ENCODE data around the gene TUBB. TPM values are rescaled to one million over a fixed set of nuclear protein-coding genes. Genes with fewer than 3 reads are reported as not detected.
A peak's percentile ranks its signal among the peaks of the same experiment; 100 is the strongest.

The TUBB gene
- total RNA-seq, 4 donors from 2014 or later = 152 to 218 (median 207) TPM

DNA sequence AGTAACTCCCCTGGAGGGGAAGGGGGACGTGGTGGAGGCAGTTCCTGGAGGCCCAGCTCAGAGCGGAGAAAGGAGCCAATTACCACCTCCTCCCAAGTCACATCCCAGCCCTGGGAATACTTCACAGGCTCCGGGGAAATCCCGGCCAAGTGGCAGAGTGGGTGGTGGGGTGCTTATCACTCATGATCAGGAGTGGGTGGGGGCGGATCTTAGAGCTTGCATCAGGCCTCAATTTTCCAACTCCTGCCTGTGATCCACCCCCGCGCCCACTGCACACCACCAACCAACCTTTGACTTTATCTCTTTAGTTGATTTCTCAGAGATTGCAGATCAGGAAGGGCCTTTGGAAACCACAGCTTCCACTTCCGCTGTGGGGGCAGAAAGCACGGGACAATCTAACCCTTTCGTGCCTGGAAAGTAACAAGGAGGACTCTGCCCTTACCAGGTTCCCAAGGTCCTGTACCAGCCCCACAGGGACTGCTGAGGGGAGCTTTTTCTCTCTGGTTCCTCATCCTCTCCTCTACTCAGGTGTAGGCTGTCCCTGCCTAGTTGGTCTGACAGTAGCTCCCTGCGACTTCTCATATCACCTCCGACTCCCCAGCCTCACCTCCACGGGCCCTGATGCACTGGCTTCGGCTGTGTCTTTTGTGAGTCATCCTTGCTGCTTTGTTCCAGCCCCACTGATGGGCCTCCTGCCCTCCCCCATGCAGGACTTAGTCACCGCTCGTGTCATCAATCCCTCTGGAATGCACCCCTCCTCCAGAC lies 49.1 kb downstream of the TUBB start:
- Histone ChIP-seq H3K36me3 (no peaks in the 10 kb centered on the region), H3K27me3 (no peaks in the 10 kb centered on the region), H3K27ac (no peak overlapping the region), H3K9me3 (no peaks in the 10 kb centered on the region), H3K4me1 (peaks cover 0 to 17% (median 11%) of the 10 kb centered on the region in 4 donors), H3K4me3 (no peak overlapping the region)
- no peak for DNase-seq (ENCODE audit: low spot score in 2 of 2)
- TF ChIP-seq POLR2A (IDR thresholded peaks at IDR 0.05) (no peak), CTCF (IDR thresholded peaks at IDR 0.05) (no peak), EP300 (IDR thresholded peaks at IDR 0.05) (no peak)
- WGBS, 2 donors = 34 to 45% methylated on average over 16 of the region's 16 CpGs

GRCh38 chr6:30769853-30770524 lies 49.8 kb downstream of the TUBB start:
- Histone ChIP-seq H3K36me3 (no peaks in the 10 kb centered on the region), H3K9me3 (no peaks in the 10 kb centered on the region), H3K27ac (peak overlapping the region in 1 of 4 donors; percentile 15), H3K4me3 (no peak overlapping the region), H3K27me3 (no peaks in the 10 kb centered on the region), H3K4me1 (peaks cover 0 to 15% (median 11%) of the 10 kb centered on the region in 4 donors)
- WGBS, 2 donors = 77 to 78% methylated on average over 5 of the region's 5 CpGs
- no peak for TF ChIP-seq POLR2A (IDR thresholded peaks at IDR 0.05)
- TF ChIP-seq EP300 (IDR thresholded peaks at IDR 0.05) = no peak
- TF ChIP-seq CTCF (IDR thresholded peaks at IDR 0.05) = no peak
- DNase-seq (ENCODE audit: low spot score in 2 of 2) = no peak

DNA sequence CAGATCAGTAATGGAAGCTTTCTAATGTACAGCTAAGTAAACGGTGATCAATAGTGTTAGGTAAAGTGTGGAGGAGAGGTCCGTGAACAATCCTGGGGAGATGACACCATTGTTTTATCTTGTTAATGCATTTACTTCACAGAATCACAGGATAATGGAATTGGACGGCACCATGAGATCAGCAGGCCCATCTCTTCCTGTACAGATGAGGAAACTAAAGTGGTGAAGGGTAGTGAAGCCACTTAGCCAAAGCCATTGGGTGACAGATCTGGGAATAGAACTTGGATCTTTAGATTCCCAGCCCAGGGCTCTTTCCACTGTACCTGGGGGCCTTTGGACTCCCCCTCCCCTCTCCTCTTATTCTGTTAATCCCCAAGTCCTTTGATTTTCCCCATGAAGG lies 50.4 kb downstream of the TUBB start:
- TF ChIP-seq POLR2A (IDR thresholded peaks at IDR 0.05) (no peak), EP300 (IDR thresholded peaks at IDR 0.05) (no peak)
- H3K9me3 ChIP-seq = no peaks in the 10 kb centered on the region
- peaks cover 0 to 15% (median 11%) of the 10 kb centered on the region in 4 donors for H3K4me1 ChIP-seq
- no peak overlapping the region for H3K27ac ChIP-seq
- H3K27me3 ChIP-seq = no peaks in the 10 kb centered on the region
- WGBS, 2 donors = 85 to 87% methylated on average over 3 of the region's 3 CpGs
- no peak for DNase-seq (ENCODE audit: low spot score in 2 of 2)
- H3K4me3 ChIP-seq = no peak overlapping the region
- no peaks in the 10 kb centered on the region for H3K36me3 ChIP-seq

DNA sequence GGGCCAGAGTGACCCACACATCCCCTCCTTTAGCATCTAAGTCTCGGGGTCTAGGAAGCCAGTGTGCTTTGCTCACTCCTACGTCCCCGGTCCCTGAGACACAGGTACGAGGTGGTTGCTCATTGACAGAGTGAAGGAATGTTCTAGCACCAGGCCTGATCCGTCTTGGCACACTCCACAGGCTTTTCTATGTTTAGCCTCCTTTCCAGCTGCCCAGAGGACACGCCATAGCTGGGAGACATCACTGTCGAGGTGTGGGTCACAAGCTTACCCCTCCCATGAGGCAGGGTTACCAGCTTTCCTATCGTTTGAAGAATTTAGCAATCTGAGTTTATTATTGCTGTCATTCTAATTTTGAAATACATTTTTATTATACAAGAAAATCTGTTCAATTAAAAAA lies 54.5 kb downstream of the TUBB start:
- WGBS, 2 donors = 77 to 83% methylated on average over 8 of the region's 8 CpGs
- TF ChIP-seq POLR2A (IDR thresholded peaks at IDR 0.05) (no peak), EP300 (IDR thresholded peaks at IDR 0.05) (no peak), CTCF (IDR thresholded peaks at IDR 0.05) (no peak)
- no peak for DNase-seq (ENCODE audit: low spot score in 2 of 2)
- no peaks in the 10 kb centered on the region for H3K27me3 ChIP-seq
- no peaks in the 10 kb centered on the region for H3K9me3 ChIP-seq
- H3K27ac ChIP-seq = no peak overlapping the region
- H3K36me3 ChIP-seq = no peaks in the 10 kb centered on the region
- no peak overlapping the region for H3K4me3 ChIP-seq
- peaks cover 0 to 24% (median 11%) of the 10 kb centered on the region in 4 donors for H3K4me1 ChIP-seq

Small RNA genes within 50 kb of the gene (small RNA-seq; reads per million reads assigned to genes)
- gene RF00019 = not detected
- gene RN7SL353P = not detected

Other genes with a start within 250 kb of the TUBB start
- gene HLA-E, start 230.8 kb upstream of the TUBB start, total RNA-seq = 100 to 1,000 TPM; 483 to 900 (median 631) TPM
- gene GNL1, start 163.9 kb upstream of the TUBB start, total RNA-seq = 10 to 100 TPM; 38.1 to 45.2 (median 44.3) TPM
- 10 to 100 TPM in 1 of 4 donors, 1 to 10 TPM in 3; 8.0 to 10.3 (median 8.8) TPM for gene PRR3, start 163.1 kb upstream of the TUBB start, total RNA-seq
- gene ABCF1, start 148.9 kb upstream of the TUBB start, total RNA-seq = 10 to 100 TPM; 31.4 to 64.5 (median 36.9) TPM
- 10 to 100 TPM; 29.4 to 48.6 (median 39.3) TPM for gene PPP1R10, start 103.1 kb upstream of the TUBB start, total RNA-seq
- gene MRPS18B, start 102.5 kb upstream of the TUBB start, total RNA-seq = 10 to 100 TPM; 36.9 to 67.7 (median 50.3) TPM
- 10 to 100 TPM in 1 of 4 donors, 1 to 10 TPM in 3; 5.5 to 18.0 (median 7.7) TPM for gene ATAT1, start 93.5 kb upstream of the TUBB start, total RNA-seq
- 10 to 100 TPM; 13.5 to 21.4 (median 20.7) TPM for gene C6orf136, start 73.2 kb upstream of the TUBB start, total RNA-seq
- 10 to 100 TPM; 22.7 to 40.2 (median 29.2) TPM for gene DHX16, start 47.3 kb upstream of the TUBB start, total RNA-seq
- gene PPP1R18, start 33.7 kb upstream of the TUBB start, total RNA-seq = 10 to 100 TPM; 26.6 to 48.0 (median 35.5) TPM
- gene NRM, start 29.4 kb upstream of the TUBB start, total RNA-seq = 10 to 100 TPM in 1 of 4 donors, 1 to 10 TPM in 3; 6.0 to 13.3 (median 6.9) TPM
- 10 to 100 TPM; 21.3 to 36.0 (median 26.2) TPM for gene MDC1, start 3.1 kb upstream of the TUBB start, total RNA-seq
- 100 to 1,000 TPM in 1 of 4 donors, 10 to 100 TPM in 3; 83.1 to 157 (median 94.6) TPM for gene FLOT1, start 22.3 kb downstream of the TUBB start, total RNA-seq
- 10 to 100 TPM in 1 of 4 donors, 1 to 10 TPM in 3; 4.5 to 15.3 (median 8.0) TPM for gene IER3, start 24.2 kb downstream of the TUBB start, total RNA-seq
- 10 to 100 TPM; 36.7 to 60.1 (median 39.8) TPM for gene DDR1, start 164.2 kb downstream of the TUBB start, total RNA-seq
- gene GTF2H4, start 187.9 kb downstream of the TUBB start, total RNA-seq = 10 to 100 TPM in 2 of 4 donors, 1 to 10 TPM in 2; 2.2 to 25.2 (median 10.1) TPM
- gene VARS2, start 193.9 kb downstream of the TUBB start, total RNA-seq = 10 to 100 TPM; 22.6 to 26.2 (median 24.7) TPM
- not detected for gene SFTA2, start 211.8 kb downstream of the TUBB start, total RNA-seq
- under 1 TPM in 1 of 4 donors, not detected in 3; under 0.01 TPM for gene MUCL3, start 220.6 kb downstream of the TUBB start, total RNA-seq